HUES64 (cell line): ENCODE data around the gene SHOX.

Experiments
- H3K27ac ChIP-seq: 2 replicates; pipeline ENCODE4 v1.7.0; 2013; ENCODE audit warnings: low read depth, low read length, inconsistent platforms
- H3K27me3 ChIP-seq: 2 replicates; pipeline ENCODE4 v1.6.1; 2013; ENCODE audit warnings: mild to moderate bottlenecking, low read length; ENCODE audit not compliant: insufficient read depth
- H3K36me3 ChIP-seq: 2 replicates; pipeline ENCODE4 v1.6.1; 2013; ENCODE audit warnings: mild to moderate bottlenecking, low read length; ENCODE audit not compliant: insufficient read depth
- H3K4me1 ChIP-seq: 2 replicates; pipeline ENCODE4 v1.6.1; 2013; ENCODE audit warnings: mild to moderate bottlenecking, low read length, moderate library complexity; ENCODE audit not compliant: insufficient read depth
- H3K4me3 ChIP-seq: 2 replicates; pipeline ENCODE4 v1.5.1; 2013; ENCODE audit warnings: mild to moderate bottlenecking, low read length, moderate library complexity
- H3K9ac ChIP-seq: 2 replicates; pipeline ENCODE4 v1.6.1; 2013; ENCODE audit warnings: mild to moderate bottlenecking, low read depth, low read length
- H3K9me3 ChIP-seq: 2 replicates; pipeline ENCODE4 v1.6.1; 2013; ENCODE audit warnings: low read depth, low read length; ENCODE audit not compliant: insufficient read depth
- WGBS: fragments of 150-250, 120-280 bp; methylation state at CpG from one replicate; pipeline ENCODE4 v1.1.7; 2013; ENCODE audit warnings: missing lambda C conversion rate; 5-methylcytosine and 5-hydroxymethylcytosine counted together

The SHOX gene

GRCh38 chrX:641671-642435 is 11.3 kb downstream of the SHOX start:
- 14% methylated on average over 33 of the region's 37 CpGs for WGBS
- no peaks in the 10 kb centered on the region for H3K36me3 ChIP-seq
- peaks cover 100% of the 10 kb centered on the region for H3K27me3 ChIP-seq

GRCh38 chrX:642436-643240 is 12.0 kb downstream of the SHOX start:
- Histone ChIP-seq H3K27ac (no peak overlapping the region), H3K27me3 (peaks cover 93% of the 10 kb centered on the region), H3K4me3 (no peak overlapping the region), H3K9me3 (no peaks in the 10 kb centered on the region), H3K9ac (no peak overlapping the region), H3K36me3 (no peaks in the 10 kb centered on the region), H3K4me1 (peaks cover 10% of the 10 kb centered on the region)
- WGBS, result 20% methylated on average over 23 of the region's 24 CpGs

More at GRCh38 chrX:641671-642435, 11.3 kb downstream of the SHOX start:
- peaks cover 13% of the 10 kb centered on the region for H3K4me1 ChIP-seq
- no peak overlapping the region for H3K9ac ChIP-seq
- no peaks in the 10 kb centered on the region for H3K9me3 ChIP-seq
- H3K4me3 ChIP-seq, result no peak overlapping the region
- H3K27ac ChIP-seq, result no peak overlapping the region

DNA sequence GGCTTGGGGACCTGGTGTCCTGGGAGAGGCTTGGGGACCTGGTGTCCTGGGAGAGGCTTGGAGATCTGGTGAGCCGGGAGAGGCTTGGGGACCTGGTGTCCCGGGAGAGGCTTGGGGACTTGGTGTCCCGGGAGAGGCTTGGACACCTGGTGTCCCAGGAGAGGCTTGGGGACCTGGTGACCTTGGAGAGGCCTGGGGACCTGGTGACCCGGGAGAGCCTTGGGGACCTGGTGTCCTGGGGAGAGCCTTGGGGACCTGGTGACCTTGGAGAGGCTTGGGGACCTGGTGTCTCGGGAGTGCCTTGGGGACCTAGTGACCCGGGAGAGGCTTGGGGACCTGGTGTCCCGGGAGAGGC is 12.6 kb downstream of the SHOX start:
- Histone ChIP-seq H3K9ac (no peak overlapping the region), H3K9me3 (no peaks in the 10 kb centered on the region), H3K4me3 (no peak overlapping the region), H3K4me1 (peaks cover 6% of the 10 kb centered on the region), H3K27ac (no peak overlapping the region), H3K36me3 (no peaks in the 10 kb centered on the region), H3K27me3 (peaks cover 88% of the 10 kb centered on the region)
- 74% methylated on average over 7 of the region's 7 CpGs for WGBS

DNA sequence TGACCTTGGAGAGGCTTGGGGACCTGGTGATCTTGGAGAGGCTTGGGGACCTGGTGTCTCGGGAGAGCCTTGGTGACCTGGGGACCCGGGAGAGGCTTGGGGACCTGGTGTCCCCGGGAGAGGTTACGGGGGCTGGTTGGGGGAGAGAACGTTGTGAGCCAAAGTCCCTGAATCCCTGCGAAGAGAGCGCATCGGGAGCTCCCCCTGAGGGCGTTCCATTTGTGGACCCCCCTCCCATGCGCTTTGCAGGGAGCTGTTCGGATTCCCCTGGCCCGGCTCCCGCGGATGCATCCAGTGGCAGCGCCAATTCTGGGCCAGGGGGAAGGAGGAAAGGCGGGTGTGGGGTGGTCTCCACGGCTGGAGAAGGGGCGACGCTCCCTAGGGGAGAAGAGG is 13.3 kb downstream of the SHOX start:
- no peaks in the 10 kb centered on the region for H3K9me3 ChIP-seq
- no peaks in the 10 kb centered on the region for H3K36me3 ChIP-seq
- 9% methylated on average over 19 of the region's 19 CpGs for WGBS
- peak overlapping the region; percentile 45 for H3K4me3 ChIP-seq
- H3K4me1 ChIP-seq, result no peaks in the 10 kb centered on the region; the same call in 1 of the 2 replicates
- peaks cover 81% of the 10 kb centered on the region for H3K27me3 ChIP-seq
- no peak overlapping the region for H3K9ac ChIP-seq
- H3K27ac ChIP-seq, result no peak overlapping the region

DNA sequence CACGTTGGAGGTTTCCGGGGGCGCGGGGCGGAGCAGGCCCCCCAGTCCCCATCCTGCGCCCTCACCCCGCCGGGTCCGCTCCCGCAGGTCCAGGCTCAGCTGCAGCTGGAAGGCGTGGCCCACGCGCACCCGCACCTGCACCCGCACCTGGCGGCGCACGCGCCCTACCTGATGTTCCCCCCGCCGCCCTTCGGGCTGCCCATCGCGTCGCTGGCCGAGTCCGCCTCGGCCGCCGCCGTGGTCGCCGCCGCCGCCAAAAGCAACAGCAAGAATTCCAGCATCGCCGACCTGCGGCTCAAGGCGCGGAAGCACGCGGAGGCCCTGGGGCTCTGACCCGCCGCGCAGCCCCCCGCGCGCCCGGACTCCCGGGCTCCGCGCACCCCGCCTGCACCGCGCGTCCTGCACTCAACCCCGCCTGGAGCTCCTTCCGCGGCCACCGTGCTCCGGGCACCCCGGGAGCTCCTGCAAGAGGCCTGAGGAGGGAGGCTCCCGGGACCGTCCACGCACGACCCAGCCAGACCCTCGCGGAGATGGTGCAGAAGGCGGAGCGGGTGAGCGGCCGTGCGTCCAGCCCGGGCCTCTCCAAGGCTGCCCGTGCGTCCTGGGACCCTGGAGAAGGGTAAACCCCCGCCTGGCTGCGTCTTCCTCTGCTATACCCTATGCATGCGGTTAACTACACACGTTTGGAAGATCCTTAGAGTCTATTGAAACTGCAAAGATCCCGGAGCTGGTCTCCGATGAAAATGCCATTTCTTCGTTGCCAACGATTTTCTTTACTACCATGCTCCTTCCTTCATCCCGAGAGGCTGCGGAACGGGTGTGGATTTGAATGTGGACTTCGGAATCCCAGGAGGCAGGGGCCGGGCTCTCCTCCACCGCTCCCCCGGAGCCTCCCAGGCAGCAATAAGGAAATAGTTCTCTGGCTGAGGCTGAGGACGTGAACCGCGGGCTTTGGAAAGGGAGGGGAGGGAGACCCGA is 14.0 kb downstream of the SHOX start:
- Histone ChIP-seq H3K27me3 (peaks cover 78% of the 10 kb centered on the region), H3K36me3 (no peaks in the 10 kb centered on the region), H3K9me3 (no peaks in the 10 kb centered on the region), H3K27ac (no peak overlapping the region), H3K4me3 (peak overlapping the region; percentile 45), H3K4me1 (no peaks in the 10 kb centered on the region), H3K9ac (no peak overlapping the region; the same call in 1 of the 2 replicates)
- WGBS, result 1% methylated on average over 95 of the region's 95 CpGs

- no peak overlapping the region for H3K9ac ChIP-seq
- WGBS, result 74% methylated on average over 3 of the region's 3 CpGs
- H3K27ac ChIP-seq, result no peak overlapping the region
- no peak overlapping the region for H3K4me3 ChIP-seq
- H3K9me3 ChIP-seq, result no peaks in the 10 kb centered on the region
- H3K36me3 ChIP-seq, result no peaks in the 10 kb centered on the region
- no peaks in the 10 kb centered on the region; the same call in 1 of the 2 replicates for H3K4me1 ChIP-seq
- peaks cover 70% of the 10 kb centered on the region for H3K27me3 ChIP-seq
Measured at GRCh38 chrX:646228-646495, 15.6 kb downstream of the SHOX start.

GRCh38 chrX:646796-647195 is 16.2 kb downstream of the SHOX start:
- Histone ChIP-seq H3K9me3 (no peaks in the 10 kb centered on the region), H3K9ac (no peak overlapping the region), H3K4me3 (no peak overlapping the region), H3K36me3 (no peaks in the 10 kb centered on the region), H3K27me3 (peaks cover 63% of the 10 kb centered on the region), H3K27ac (no peak overlapping the region), H3K4me1 (no peaks in the 10 kb centered on the region; the same call in 1 of the 2 replicates)
- 94% methylated on average over 9 of the region's 9 CpGs for WGBS

DNA sequence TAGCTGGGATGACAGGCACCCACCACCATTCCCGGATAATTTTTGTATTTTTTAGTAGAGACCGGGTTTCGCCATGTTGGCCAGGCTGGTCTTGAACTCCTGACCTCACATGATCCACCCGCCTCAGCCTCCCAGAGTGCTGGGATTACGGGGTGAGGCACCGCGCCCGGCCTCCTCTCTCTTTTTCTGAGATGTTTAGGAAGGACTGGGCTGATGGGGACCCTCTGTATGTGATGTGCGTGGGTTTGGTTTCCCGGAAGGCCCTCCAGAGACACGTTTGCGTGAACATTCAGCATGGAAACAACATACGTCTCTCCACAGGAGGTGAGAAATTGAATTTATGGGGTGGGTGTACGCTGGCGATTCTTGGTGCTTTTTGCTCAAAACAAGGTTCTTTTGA is 18.6 kb downstream of the SHOX start:
- no peak overlapping the region for H3K4me3 ChIP-seq

DNA sequence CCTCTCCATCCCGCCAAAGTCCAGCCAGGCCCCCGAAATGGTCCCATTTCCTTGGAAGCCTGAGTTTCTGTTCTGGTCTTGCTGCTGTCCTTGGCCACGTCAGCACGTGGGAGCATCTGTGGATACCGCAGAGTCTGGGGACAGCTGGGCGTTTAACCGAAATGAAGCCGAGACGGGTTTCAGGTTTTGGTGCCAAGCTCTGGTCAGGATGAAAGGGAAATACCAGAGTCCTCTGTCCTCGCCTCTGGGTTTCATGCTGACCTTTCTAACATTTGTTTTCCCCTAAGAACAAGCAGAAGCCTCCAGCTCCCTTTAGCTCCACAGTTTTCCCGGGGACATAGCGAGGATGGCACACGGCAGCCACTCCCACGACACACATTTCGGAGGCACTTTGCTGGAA is 19.7 kb downstream of the SHOX start:
- H3K4me3 ChIP-seq, result no peak overlapping the region
- no peak overlapping the region for H3K9ac ChIP-seq
- H3K27me3 ChIP-seq, result peaks cover 28% of the 10 kb centered on the region
- no peaks in the 10 kb centered on the region for H3K36me3 ChIP-seq
- H3K4me1 ChIP-seq, result no peaks in the 10 kb centered on the region; the same call in 1 of the 2 replicates
- H3K9me3 ChIP-seq, result no peaks in the 10 kb centered on the region
- 88% methylated on average over 15 of the region's 15 CpGs for WGBS
- H3K27ac ChIP-seq, result no peak overlapping the region

More for the DNA sequence above, 18.6 kb downstream of the SHOX start:
- no peaks in the 10 kb centered on the region for H3K9me3 ChIP-seq
- no peaks in the 10 kb centered on the region; the same call in 1 of the 2 replicates for H3K4me1 ChIP-seq
- H3K27me3 ChIP-seq, result peaks cover 40% of the 10 kb centered on the region
- H3K36me3 ChIP-seq, result no peaks in the 10 kb centered on the region
- no peak overlapping the region for H3K9ac ChIP-seq
- no peak overlapping the region for H3K27ac ChIP-seq
- 91% methylated on average over 15 of the region's 15 CpGs for WGBS

- no peaks in the 10 kb centered on the region for H3K9me3 ChIP-seq
- 91% methylated on average over 11 of the region's 13 CpGs for WGBS
Measured at GRCh38 chrX:650811-651210, 20.2 kb downstream of the SHOX start.

More at GRCh38 chrX:650811-651210, 20.2 kb downstream of the SHOX start:
- no peaks in the 10 kb centered on the region; the same call in 1 of the 2 replicates for H3K4me1 ChIP-seq
- peaks cover 23% of the 10 kb centered on the region for H3K27me3 ChIP-seq
- no peak overlapping the region for H3K9ac ChIP-seq
- H3K4me3 ChIP-seq, result no peak overlapping the region
- H3K36me3 ChIP-seq, result no peaks in the 10 kb centered on the region
- no peak overlapping the region for H3K27ac ChIP-seq
